Measurements from ENCODE around the gene BACH2. TPM values are rescaled to one million over a fixed set of nuclear protein-coding genes. Genes with fewer than 3 reads are reported as not detected.
A peak's percentile ranks its signal among the peaks of the same experiment; 100 is the strongest.

Gene BACH2
- total RNA-seq, 6 donors from 2014 or later = 3.1 to 6.8 (median 5.3) TPM

DNA sequence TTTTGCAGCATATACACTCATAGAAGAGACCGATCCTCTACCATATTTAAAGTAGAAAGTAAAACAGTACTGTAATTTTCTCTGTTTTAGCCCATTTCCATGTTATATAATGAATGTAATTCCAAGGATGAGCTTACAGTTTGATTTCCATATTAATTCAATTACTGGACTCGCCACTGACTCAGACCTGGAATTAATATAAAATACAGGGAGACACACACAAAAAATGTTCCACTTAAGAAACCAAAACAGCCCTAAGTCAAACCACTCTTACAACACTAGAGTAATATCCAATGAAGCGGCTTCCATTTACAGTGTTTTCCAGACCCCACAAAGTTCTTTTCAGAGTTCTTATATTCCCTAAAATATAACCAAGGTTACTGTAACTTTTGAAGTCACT is 110.6 kb downstream of the BACH2 start:
- peaks cover 31 to 42% (median 34%) of the 10 kb centered on the region in 4 donors for H3K4me1 ChIP-seq
- no peak overlapping the region for H3K4me3 ChIP-seq
- 87 to 94% methylated on average over 3 of the region's 3 CpGs for WGBS, 2 donors
- H3K27me3 ChIP-seq = no peaks in the 10 kb centered on the region
- H3K36me3 ChIP-seq = no peaks in the 10 kb centered on the region
- ATAC-seq (ENCODE audit: low FRiP score in 2 of 2) (no peak), DNase-seq (no peak)
- H3K9me3 ChIP-seq = no peaks in the 10 kb centered on the region
- no peak overlapping the region for H3K27ac ChIP-seq
- TF ChIP-seq POLR2A (IDR thresholded peaks at IDR 0.05) = no peak
- TF ChIP-seq, protein P1, sequence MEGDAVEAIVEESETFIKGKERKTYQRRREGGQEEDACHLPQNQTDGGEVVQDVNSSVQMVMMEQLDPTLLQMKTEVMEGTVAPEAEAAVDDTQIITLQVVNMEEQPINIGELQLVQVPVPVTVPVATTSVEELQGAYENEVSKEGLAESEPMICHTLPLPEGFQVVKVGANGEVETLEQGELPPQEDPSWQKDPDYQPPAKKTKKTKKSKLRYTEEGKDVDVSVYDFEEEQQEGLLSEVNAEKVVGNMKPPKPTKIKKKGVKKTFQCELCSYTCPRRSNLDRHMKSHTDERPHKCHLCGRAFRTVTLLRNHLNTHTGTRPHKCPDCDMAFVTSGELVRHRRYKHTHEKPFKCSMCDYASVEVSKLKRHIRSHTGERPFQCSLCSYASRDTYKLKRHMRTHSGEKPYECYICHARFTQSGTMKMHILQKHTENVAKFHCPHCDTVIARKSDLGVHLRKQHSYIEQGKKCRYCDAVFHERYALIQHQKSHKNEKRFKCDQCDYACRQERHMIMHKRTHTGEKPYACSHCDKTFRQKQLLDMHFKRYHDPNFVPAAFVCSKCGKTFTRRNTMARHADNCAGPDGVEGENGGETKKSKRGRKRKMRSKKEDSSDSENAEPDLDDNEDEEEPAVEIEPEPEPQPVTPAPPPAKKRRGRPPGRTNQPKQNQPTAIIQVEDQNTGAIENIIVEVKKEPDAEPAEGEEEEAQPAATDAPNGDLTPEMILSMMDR (IDR thresholded peaks at IDR 0.05) = no peak
- TF ChIP-seq EP300 (IDR thresholded peaks at IDR 0.05) = no peak
- TF ChIP-seq POLR2AphosphoS5 (IDR thresholded peaks at IDR 0.05) = no peak

DNA sequence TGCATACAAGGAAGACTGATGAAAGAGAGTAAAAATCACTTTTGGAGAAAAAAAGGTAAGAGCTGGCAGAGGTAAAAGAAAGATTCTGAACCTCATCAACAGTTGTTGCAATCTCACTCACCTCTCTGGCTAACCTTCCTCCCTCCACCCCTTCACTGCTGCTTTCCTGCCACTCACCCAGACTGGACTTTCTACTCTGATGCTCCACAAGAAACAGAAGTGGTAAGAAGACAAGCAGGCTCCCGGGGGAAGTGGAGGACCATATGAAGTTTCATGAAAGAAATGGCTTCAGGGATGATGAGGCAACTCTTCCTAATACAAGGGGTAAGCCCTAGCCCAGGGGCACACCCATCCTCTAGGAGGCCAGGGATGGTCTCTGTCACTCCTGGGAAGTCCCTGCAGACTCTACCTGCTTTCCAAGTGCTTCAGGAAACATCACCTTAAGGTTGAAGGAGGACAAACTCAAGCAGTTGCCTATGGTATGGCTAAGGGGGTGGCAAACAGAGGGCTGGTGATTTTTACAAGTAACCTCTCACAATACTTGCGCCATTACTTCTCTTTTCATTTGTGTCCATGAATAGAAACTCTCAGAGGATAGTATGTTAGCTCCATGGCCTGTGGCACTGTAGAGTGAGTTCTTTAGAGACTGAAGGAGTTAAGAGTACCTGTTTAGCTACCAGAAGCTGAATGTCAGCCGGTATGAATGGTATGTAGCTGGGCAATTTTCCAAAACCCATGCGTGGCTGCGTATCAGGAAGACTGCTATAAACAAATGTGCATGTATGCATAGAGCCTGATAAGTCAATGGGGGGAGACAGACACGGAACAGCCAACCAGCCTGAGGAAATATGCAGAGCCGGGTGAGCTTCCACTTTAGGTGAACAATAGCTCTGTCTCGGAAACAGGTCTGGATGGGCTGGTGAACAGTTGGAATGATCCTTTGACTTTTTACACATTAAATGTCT is 112.0 kb downstream of the BACH2 start:
- Histone ChIP-seq H3K27ac (peak overlapping the region in 3 of 4 donors; percentile 36 to 68 (median 60)), H3K36me3 (no peaks in the 10 kb centered on the region), H3K27me3 (no peaks in the 10 kb centered on the region), H3K9me3 (no peaks in the 10 kb centered on the region), H3K4me3 (no peak overlapping the region), H3K4me1 (peaks cover 31 to 42% (median 34%) of the 10 kb centered on the region in 4 donors)
- 19 to 30% methylated on average over 8 of the region's 8 CpGs for WGBS, 2 donors
- ATAC-seq (ENCODE audit: low FRiP score in 2 of 2) = peak in 1 of 2 donors; percentile 76
- DNase-seq = peak in 1 of 2 donors; percentile 46
- TF ChIP-seq POLR2AphosphoS5 (IDR thresholded peaks at IDR 0.05) (peak in 1 of 2 donors; percentile 56), EP300 (IDR thresholded peaks at IDR 0.05) (no peak)
- TF ChIP-seq, protein P1 (IDR thresholded peaks at IDR 0.05) = no peak

DNA sequence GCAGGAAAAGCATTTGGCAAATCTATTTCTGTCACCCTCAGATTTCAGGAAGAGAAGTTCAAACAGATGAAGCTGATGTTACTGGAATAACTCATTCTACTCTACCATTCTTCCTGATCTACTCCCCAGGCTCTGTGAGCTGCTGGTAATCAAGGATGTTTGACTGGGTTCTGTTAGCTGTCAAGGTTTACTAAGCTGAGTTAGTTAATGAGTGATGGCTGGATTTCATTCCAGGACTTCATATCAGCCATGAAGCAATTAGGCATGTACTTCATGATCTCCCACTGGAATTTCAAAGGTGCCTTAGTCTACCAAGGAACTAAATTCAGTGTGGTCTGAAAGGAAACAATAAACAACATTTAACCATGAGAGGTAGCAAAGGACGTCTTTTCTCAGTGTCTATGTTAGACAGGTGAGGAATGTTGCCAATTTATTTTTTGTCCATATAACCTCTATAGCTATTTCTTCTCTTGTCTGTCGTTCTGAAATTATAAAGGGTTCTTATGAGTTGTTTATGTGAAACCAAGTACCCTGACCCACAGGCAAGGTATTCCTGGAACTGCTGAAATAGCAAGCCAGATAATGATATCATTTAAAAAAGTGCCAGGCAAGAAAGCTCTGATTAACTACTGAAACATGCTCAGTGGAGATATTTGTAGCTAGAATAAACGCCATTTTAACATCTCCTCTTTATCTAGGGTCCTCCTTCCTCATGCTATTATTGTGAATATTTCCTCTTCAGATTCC is 112.9 kb downstream of the BACH2 start:
- no peak for ATAC-seq (ENCODE audit: low FRiP score in 2 of 2)
- WGBS, 2 donors = 31 to 36% methylated on average over 3 of the region's 3 CpGs
- H3K4me3 ChIP-seq = no peak overlapping the region
- no peak for TF ChIP-seq EP300 (IDR thresholded peaks at IDR 0.05)
- H3K27me3 ChIP-seq = no peaks in the 10 kb centered on the region
- H3K36me3 ChIP-seq = no peaks in the 10 kb centered on the region
- H3K9me3 ChIP-seq = no peaks in the 10 kb centered on the region
- peaks cover 33 to 45% (median 36%) of the 10 kb centered on the region in 4 donors for H3K4me1 ChIP-seq
- H3K27ac ChIP-seq = peak overlapping the region in 2 of 4 donors; percentile 60 to 68
- DNase-seq = no peak

- peaks cover 28 to 42% (median 38%) of the 10 kb centered on the region in 4 donors for H3K4me1 ChIP-seq
- no peak overlapping the region for H3K4me3 ChIP-seq
- H3K27me3 ChIP-seq = no peaks in the 10 kb centered on the region
- TF ChIP-seq, protein P1 (IDR thresholded peaks at IDR 0.05) = no peak
- no peak for TF ChIP-seq POLR2AphosphoS5 (IDR thresholded peaks at IDR 0.05)
- TF ChIP-seq EP300 (IDR thresholded peaks at IDR 0.05) = no peak
- no peak for TF ChIP-seq POLR2A (IDR thresholded peaks at IDR 0.05)
- ATAC-seq (ENCODE audit: low FRiP score in 2 of 2) = no peak
- no peak overlapping the region for H3K27ac ChIP-seq
- DNase-seq = no peak
- no peaks in the 10 kb centered on the region for H3K9me3 ChIP-seq
- no peaks in the 10 kb centered on the region for H3K36me3 ChIP-seq
Observed at GRCh38 chr6:90180526-90180925, 116.1 kb downstream of the BACH2 start.

Measured in upper lobe of left lung (tissue), 6 donors.